K562 (cell line): ENCODE results near the gene THAP5. TPM values are rescaled to one million over a fixed set of nuclear protein-coding genes. Genes with fewer than 3 reads are reported as not detected.

ENCODE experiments used
- DNMT1 ChIP-seq: fragments of 450-650 bp; IDR thresholded peaks from 2 replicates; pipeline ENCODE4 v1.6.1; 2016; ENCODE audit warnings: antibody characterized with exemption, mild to moderate bottlenecking
- ELF2 ChIP-seq: fragments of 250-450 bp; sonication (Bioruptor Pico); IDR thresholded peaks from 2 replicates; pipeline ENCODE4 v1.5.0; 2021; ENCODE audit warnings: mild to moderate bottlenecking
- FOS ChIP-seq: IDR thresholded peaks from 3 replicates; pipeline ENCODE4 v1.6.1; 2011; ENCODE audit not compliant: insufficient read length; ENCODE audit errors: extremely low read depth
- GTF2A2 ChIP-seq: IDR thresholded peaks from 2 replicates; pipeline ENCODE4 v1.6.1; 2016; ENCODE audit warnings: mild to moderate bottlenecking, missing genetic modification characterization, missing compliant biosample characterization
- LARP7 ChIP-seq: fragments of 450-650 bp; IDR thresholded peaks from 2 replicates; pipeline ENCODE4 v1.6.1; 2016
- MBD2 ChIP-seq: sonication (generic); IDR thresholded peaks from 2 replicates; pipeline ENCODE4 v1.6.1; 2016; ENCODE audit warnings: low read depth, borderline replicate concordance
- POLR2G ChIP-seq: fragments of 200-400 bp; formaldehyde crosslinking; IDR thresholded peaks from 2 replicates; pipeline ENCODE4 v1.6.1; 2017; ENCODE audit warnings: low read depth, mild to moderate bottlenecking, antibody characterized with exemption, low read length, moderate library complexity
- RBM39 ChIP-seq: fragments of 200-400 bp; formaldehyde crosslinking; optimal IDR thresholded peaks from 2 replicates; pipeline ENCODE3; 2018; ENCODE audit warnings: low read depth, low read length
- WHSC1 ChIP-seq: IDR thresholded peaks from one replicate; pipeline ENCODE4 v1.6.1; 2012; ENCODE audit warnings: low read length, control low read depth, inconsistent platforms
- ZFP30 ChIP-seq: fragments of 250-450 bp; sonication (Bioruptor Pico); IDR thresholded peaks from 2 replicates; pipeline ENCODE4 v1.8.0; 2022; ENCODE audit warnings: moderate library complexity, mild to moderate bottlenecking, inconsistent platforms, borderline replicate concordance
- ZNF140 ChIP-seq: fragments of 250-450 bp; sonication (Bioruptor Pico); IDR thresholded peaks from 2 replicates; pipeline ENCODE4 v1.8.0; 2021; ENCODE audit warnings: moderate library complexity, mild to moderate bottlenecking, inconsistent platforms
- polyA plus RNA-seq, 8 experiments: library from polyadenylated mRNA; depleted of rRNA in 4 of 8; stranded (reverse) in 5 of 8; unstranded in 3 of 8; fragments of >200 nt; fragmentation: Nextera tagmentation in 2 of 8; fragmentation: Illumina TruSeq in 1 of 8; extraction: Ambion mirVana in 2 of 8; extraction: Trizol in 1 of 8; gene quantifications; 2 replicates each; pipeline versions ENCODE4 v1.2.1 to v1.2.3, GENCODE V29; 2011 to 2014; ENCODE audit warnings: inconsistent platforms in 1 of 8, missing spikeins in 1 of 8
- total RNA-seq, 7 experiments: library from RNA; depleted of rRNA in 6 of 7; stranded (reverse); fragments of >200 nt in 6 of 7; fragmentation: Illumina TruSeq in 2 of 7; extraction: Trizol in 2 of 7; gene quantifications; 2 replicates each; pipeline versions ENCODE4 v1.2.1 to v1.2.3, GENCODE V29; 2011 to 2021; ENCODE audit warnings: low replicate concordance in 1 of 7
- TF ChIP-seq, protein P1 (sequence below): sonication (generic); formaldehyde crosslinking; IDR thresholded peaks from 2 replicates; pipeline ENCODE4 v1.8.0; 2023; ENCODE audit warnings: missing genetic modification reagents, mild to moderate bottlenecking, borderline replicate concordance
- TF ChIP-seq, protein P2 (sequence below): IDR thresholded peaks from 3 replicates; pipeline ENCODE4 v1.6.1; 2011; ENCODE audit warnings: borderline replicate concordance, mild to moderate bottlenecking; ENCODE audit not compliant: insufficient read length, insufficient read depth
- TF ChIP-seq, protein P3 (sequence below), 2 experiments: IDR thresholded peaks; 2 replicates each; pipeline ENCODE4 v1.6.1; 2011; ENCODE audit warnings: borderline replicate concordance in 1 of 2, control low read depth in 1 of 2, low read depth in 1 of 2, low read length in 1 of 2, mild to moderate bottlenecking in 1 of 2, mixed read lengths in 1 of 2, moderate library complexity in 1 of 2; ENCODE audit not compliant: insufficient read depth in 1 of 2, insufficient read length in 1 of 2, poor library complexity in 1 of 2, severe bottlenecking in 1 of 2; ENCODE audit errors: extremely low read depth in 1 of 2
- TF ChIP-seq, protein P4 (sequence below): fragments of 450-650 bp; IDR thresholded peaks from 2 replicates; pipeline ENCODE4 v1.6.1; 2018; ENCODE audit not compliant: partially characterized antibody

The THAP5 gene
- total and polyA plus RNA-seq, 9 of the 15 experiments (the other 6 are each of a cell fraction or from before 2014, with no cell fraction given), result 16.5 to 58.1 (median 28.2) TPM

DNA sequence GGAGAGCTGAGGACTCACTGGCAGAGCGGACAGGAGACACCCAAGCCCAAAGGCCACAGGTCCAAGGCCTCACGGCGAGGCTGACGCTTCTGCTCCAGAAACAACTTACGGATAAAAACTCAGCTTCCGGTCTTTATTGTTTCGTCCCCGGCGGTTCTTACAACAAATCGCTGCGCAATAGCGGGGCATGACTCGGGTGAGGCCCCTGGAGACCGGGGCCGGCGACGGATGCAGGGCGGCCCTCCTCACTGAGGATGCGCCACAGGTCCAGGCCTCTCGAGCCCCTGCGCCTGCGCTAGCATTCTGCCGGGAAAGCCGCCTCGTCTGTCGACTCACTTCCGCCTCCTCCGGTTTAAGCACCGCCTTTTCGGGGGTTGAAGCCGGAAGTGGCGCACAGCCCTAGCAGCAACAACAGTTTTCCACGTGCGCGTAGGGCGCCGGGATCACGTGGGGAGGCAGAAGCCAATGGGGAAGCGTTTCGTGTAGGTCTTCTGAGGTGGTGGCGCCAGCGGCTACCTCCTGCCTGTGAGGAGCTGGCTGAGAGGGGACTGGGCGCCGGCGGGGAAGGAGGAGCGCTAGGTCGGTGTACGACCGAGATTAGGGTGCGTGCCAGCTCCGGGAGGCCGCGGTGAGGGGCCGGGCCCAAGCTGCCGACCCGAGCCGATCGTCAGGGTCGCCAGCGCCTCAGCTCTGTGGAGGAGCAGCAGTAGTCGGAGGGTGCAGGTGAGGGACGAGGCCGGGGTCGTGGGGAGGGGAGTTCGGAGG lies at the start of gene THAP5, which contains the start of gene DNAJB9 (continued):
- TF ChIP-seq ZFP30 (CRISPR knock-in tag), result no peak
- TF ChIP-seq, protein P1, sequence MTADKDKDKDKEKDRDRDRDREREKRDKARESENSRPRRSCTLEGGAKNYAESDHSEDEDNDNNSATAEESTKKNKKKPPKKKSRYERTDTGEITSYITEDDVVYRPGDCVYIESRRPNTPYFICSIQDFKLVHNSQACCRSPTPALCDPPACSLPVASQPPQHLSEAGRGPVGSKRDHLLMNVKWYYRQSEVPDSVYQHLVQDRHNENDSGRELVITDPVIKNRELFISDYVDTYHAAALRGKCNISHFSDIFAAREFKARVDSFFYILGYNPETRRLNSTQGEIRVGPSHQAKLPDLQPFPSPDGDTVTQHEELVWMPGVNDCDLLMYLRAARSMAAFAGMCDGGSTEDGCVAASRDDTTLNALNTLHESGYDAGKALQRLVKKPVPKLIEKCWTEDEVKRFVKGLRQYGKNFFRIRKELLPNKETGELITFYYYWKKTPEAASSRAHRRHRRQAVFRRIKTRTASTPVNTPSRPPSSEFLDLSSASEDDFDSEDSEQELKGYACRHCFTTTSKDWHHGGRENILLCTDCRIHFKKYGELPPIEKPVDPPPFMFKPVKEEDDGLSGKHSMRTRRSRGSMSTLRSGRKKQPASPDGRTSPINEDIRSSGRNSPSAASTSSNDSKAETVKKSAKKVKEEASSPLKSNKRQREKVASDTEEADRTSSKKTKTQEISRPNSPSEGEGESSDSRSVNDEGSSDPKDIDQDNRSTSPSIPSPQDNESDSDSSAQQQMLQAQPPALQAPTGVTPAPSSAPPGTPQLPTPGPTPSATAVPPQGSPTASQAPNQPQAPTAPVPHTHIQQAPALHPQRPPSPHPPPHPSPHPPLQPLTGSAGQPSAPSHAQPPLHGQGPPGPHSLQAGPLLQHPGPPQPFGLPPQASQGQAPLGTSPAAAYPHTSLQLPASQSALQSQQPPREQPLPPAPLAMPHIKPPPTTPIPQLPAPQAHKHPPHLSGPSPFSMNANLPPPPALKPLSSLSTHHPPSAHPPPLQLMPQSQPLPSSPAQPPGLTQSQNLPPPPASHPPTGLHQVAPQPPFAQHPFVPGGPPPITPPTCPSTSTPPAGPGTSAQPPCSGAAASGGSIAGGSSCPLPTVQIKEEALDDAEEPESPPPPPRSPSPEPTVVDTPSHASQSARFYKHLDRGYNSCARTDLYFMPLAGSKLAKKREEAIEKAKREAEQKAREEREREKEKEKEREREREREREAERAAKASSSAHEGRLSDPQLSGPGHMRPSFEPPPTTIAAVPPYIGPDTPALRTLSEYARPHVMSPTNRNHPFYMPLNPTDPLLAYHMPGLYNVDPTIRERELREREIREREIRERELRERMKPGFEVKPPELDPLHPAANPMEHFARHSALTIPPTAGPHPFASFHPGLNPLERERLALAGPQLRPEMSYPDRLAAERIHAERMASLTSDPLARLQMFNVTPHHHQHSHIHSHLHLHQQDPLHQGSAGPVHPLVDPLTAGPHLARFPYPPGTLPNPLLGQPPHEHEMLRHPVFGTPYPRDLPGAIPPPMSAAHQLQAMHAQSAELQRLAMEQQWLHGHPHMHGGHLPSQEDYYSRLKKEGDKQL (CRISPR knock-in tag), result peak; percentile 89; the same call in 1 of the 2 replicates
- TF ChIP-seq MBD2, result peak; percentile 80
- 0 out of 2 replicates have a peak, but pooled peaks have one; percentile 32 for TF ChIP-seq GTF2A2 (tag)
- peak; percentile 50; the same call in 1 of the 2 replicates for TF ChIP-seq LARP7
- peak; percentile 77; the same call in 1 of the 2 replicates for TF ChIP-seq ELF2 (CRISPR knock-in tag)
- TF ChIP-seq, protein P2, sequence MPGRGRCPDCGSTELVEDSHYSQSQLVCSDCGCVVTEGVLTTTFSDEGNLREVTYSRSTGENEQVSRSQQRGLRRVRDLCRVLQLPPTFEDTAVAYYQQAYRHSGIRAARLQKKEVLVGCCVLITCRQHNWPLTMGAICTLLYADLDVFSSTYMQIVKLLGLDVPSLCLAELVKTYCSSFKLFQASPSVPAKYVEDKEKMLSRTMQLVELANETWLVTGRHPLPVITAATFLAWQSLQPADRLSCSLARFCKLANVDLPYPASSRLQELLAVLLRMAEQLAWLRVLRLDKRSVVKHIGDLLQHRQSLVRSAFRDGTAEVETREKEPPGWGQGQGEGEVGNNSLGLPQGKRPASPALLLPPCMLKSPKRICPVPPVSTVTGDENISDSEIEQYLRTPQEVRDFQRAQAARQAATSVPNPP, result no peak
- no peak for TF ChIP-seq WHSC1
- TF ChIP-seq FOS, result peak; percentile 86
- no peak for TF ChIP-seq DNMT1
- TF ChIP-seq POLR2G, result peak; percentile 100
- TF ChIP-seq, protein P3, sequence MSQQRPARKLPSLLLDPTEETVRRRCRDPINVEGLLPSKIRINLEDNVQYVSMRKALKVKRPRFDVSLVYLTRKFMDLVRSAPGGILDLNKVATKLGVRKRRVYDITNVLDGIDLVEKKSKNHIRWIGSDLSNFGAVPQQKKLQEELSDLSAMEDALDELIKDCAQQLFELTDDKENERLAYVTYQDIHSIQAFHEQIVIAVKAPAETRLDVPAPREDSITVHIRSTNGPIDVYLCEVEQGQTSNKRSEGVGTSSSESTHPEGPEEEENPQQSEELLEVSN (IDR thresholded peaks at IDR 0.05; ENCODE audit: borderline replicate concordance in 1 of 2, extremely low read depth in 1 of 2, insufficient read depth in 1 of 2, insufficient read length in 1 of 2, low read depth in 1 of 2, low read length in 1 of 2, poor library complexity in 1 of 2, severe bottlenecking in 1 of 2), result peak; percentile 92 to 97
- no peak for TF ChIP-seq ZNF140 (CRISPR knock-in tag)
- no peak for TF ChIP-seq RBM39
- TF ChIP-seq, protein P4, sequence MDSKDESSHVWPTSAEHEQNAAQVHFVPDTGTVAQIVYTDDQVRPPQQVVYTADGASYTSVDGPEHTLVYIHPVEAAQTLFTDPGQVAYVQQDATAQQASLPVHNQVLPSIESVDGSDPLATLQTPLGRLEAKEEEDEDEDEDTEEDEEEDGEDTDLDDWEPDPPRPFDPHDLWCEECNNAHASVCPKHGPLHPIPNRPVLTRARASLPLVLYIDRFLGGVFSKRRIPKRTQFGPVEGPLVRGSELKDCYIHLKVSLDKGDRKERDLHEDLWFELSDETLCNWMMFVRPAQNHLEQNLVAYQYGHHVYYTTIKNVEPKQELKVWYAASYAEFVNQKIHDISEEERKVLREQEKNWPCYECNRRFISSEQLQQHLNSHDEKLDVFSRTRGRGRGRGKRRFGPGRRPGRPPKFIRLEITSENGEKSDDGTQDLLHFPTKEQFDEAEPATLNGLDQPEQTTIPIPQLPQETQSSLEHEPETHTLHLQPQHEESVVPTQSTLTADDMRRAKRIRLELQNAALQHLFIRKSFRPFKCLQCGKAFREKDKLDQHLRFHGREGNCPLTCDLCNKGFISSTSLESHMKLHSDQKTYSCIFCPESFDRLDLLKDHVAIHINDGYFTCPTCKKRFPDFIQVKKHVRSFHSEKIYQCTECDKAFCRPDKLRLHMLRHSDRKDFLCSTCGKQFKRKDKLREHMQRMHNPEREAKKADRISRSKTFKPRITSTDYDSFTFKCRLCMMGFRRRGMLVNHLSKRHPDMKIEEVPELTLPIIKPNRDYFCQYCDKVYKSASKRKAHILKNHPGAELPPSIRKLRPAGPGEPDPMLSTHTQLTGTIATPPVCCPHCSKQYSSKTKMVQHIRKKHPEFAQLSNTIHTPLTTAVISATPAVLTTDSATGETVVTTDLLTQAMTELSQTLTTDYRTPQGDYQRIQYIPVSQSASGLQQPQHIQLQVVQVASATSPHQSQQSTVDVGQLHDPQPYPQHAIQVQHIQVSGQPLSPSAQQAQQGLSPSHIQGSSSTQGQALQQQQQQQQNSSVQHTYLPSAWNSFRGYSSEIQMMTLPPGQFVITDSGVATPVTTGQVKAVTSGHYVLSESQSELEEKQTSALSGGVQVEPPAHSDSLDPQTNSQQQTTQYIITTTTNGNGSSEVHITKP, result peak; percentile 6
